GM21619 (cell line): Measurements from ENCODE around the gene HPCAL1.
A peak's percentile ranks its signal among the peaks of the same experiment; 100 is the strongest.

Source experiments
- ATAC-seq: cut with Tn5 transposase; IDR thresholded peaks from one replicate; pipeline ENCODE4 v1.9.1; 2021; ENCODE audit not compliant: unreplicated experiment

The HPCAL1 gene

DNA sequence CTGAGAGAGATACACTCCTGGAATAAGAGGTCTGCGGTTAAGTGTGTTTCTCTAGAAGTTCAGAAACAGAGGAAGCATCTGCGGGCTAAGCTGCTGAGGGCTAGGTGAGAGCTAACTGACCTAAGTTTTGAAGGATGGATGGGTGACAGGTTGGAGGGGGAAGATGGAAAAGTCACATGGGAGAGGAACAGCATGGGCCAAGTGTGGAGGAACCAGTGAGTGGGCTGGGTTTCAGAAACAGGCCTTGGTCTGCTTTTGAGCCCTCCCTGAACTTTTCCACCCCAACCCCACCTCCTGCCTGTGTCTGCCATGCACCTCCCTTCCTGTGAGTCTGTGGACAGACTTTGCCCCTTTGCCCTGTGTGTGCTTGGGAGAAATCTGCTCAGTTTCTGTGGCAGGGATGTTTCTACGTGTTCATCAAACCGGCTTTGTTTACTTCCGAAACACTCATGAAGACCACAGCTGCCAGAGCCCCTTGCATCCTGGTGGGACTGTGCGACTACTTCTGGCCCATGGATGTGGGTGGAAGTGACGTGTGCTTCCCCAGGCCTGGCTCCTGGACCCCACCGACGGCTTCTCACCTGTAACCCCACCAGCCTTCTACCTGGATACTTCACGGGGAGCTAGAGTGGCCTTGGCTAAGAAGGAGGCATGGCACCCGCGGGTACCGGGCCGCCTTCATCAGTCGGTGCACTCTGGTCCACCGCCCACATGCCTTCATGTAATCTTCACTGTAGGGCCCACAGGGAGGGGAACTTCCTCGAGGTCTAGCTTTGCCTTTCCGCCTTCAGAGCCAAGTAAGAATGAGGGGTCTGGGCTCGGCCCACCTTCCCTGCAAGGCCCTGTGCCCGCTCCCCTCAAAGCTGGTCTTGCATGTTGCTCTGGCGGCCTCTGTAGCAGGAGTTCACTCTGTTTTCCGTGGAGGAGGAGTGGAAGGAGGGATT, 1.4 kb upstream of the HPCAL1 start:
- no peak for ATAC-seq

DNA sequence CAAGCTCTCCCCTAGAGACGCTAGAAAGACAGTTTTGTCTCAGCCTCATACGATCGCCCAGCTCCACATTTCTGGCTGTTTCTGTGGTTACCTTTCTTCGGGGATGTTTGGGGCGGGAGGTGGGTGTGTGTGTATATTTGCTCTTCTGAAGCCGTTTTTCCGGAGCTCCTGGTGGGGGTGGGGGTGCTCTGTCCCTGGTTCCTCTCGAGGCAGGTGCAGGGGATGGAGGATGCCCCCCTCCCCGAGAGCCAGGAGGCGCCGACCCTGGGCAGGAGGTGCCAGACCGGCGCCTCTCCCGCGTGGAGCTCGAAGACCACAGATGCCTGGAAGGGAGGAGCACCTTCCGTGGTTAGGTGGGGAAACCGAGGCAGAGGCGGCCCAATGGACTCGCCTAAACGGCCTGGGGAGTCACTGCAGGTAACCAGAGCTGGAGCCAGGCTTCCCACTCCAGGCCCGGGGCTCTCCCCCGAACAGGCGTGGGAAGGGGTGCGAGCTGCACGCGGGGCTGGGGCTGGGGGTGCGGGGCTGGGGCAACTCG, 694 bp upstream of the HPCAL1 start:
- no peak for ATAC-seq

DNA sequence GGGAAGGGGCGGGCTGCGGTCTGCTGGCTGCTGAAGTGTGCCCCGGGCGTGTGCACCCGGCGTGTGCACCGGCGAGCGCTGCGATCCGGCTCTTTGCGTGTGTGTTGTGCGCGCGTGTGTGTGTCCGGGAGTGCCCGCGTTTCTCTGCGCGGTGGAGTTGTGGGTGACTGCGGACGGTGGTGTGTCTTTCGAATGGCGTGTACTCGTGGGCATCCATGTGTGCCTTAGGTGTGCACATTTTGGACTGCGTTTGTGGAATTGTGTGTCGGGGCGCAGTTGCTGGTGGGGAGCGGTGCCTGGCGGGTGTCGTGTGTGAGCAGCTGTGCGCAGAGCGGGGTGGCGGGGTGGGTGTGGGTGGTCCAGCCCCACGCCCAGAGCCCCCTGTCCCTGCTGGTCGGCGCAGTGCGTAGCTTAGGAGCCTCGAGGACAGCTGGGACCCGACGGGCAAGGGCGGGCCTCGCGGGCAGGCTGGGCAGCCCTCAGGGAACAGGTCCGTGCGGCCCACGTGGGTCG, 533 bp downstream of the HPCAL1 start:
- ATAC-seq, result peak; percentile 3

DNA sequence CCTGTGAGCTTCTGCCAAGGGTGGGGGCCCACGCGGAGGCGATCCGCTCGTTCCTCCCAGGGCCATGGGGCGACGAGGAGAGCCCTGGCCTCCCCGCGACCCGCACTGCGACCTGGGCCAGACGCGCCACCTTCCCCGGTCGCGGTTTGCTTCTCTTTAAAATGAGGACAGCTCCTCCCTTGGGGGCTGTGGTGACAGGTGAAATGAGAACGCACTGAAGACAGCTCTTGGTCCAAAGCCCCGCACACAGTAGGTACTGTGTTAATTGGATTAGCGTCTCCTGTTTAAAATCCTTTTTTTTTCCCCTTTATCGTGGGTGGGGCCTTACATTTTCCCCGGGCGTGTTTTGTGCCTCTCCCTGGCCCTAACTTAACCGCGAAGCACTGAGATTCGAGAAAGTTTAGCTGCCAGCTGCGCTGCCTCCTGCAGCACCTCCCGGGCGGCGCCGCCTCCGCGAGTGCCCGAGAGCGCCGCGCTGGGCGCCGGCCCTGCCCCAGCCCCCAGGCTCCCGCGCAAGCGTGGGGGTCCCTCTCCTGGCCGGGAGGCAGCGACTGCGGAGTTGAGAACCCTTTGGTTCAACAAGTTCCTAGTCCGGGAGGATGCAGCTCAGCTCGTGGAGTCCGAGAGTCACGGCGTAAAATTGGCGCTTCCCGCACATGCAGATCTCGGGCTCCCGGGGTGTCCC, 1.1 kb downstream of the HPCAL1 start:
- peak; percentile 27 for ATAC-seq

DNA sequence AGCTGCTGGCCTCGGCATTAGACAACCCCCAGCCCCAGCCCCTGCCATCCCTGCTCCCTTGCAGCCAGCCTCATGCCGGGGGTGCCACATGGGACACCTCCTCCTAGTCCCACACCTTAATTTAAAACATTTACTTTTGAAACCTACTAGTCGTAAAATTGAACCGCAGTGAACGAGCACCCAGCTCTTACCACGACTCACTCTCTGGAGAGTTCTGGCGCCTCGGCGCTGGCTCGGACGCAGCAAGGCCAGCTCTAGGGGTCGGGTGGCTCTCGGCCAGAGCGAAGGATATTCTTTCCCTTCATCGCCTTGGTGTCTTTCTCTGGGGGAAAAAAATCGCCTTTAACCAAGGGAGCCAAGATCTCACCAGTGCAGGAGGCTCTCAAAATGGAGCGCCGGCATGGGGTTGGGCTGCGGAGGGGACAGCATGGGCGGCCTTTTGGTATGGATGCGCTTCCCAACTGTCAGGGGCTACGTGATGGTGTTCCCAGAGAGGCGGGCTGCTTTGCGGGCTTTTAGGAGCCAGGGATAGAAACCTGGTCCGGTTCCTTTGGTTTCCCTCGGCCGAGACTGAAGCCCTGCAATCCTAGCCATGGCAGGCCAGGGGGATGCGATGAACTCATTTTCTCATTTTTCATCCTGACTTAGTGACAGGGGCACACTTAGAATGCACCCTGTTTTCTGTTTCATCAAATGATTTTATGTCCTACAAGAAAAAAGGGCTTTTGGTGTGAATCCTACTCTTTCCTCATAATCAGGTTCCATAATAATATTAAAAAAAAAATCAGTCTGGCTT, 2.0 kb downstream of the HPCAL1 start:
- ATAC-seq, result no peak

DNA sequence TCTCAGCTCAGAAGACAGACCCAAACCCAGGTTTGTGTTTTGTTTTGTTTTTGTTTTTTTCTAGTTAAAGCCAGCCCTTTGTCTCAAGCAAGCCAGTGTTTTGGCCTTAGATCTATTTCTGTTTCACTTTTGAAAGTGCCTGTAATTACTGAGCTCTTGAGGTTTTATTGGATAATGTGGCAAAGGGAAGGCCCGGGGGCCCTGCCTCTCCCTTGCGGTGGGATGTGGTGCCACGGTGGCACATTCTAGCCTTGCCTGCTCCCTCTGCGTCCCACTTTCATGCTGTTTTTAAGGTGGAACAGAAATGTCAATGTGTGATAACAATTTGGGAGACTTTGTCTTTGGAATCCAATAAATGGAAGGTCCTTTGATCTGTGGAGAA, 2.5 kb downstream of the HPCAL1 start:
- ATAC-seq, result no peak

DNA sequence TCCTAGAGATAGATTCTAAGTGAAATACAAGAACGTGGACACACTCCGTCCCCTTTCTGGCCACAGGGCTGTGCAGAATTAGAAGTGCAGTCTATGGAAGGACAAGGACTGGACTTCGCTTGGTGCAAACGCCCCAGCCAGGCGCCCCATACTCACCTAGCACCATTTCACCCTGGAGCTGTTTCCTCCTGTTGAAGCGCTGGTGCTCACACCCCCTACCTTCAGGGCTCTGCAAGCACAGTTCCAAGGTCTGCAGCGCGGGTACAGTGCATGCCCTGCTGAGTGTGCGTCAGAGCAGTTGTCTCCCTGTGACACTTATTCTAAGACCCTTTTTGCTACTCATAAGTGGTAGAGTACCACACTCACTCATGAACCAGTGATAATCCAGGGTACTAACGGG, 3.0 kb downstream of the HPCAL1 start:
- ATAC-seq, result no peak

DNA sequence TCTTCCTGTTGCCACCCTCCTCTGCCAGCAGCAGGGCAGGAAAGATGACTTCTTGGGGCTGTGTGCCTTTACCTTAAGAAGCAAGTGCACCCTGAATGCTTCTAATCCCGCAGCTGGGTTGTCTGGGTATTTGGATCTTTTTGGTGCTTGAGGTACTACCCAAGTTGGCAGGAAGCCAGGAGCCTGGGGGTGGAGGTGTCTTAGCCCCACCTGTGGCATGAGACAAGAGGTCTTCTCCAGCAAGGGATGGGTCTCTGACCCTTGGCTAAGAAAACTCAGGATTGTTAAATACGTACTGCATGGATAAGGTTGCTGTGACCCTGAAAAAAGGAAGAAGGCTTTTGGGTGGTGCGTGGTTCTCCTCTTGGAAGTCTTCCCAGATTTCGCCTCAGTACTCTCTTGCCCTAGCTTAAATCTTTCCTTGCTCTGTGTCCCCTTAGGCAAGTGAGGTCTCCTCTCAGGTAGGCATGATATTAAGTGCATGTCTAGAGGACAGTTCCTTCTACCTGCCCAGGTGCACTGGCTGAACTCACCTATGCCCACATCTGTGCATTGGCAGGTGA, 4.3 kb downstream of the HPCAL1 start:
- ATAC-seq, result no peak

DNA sequence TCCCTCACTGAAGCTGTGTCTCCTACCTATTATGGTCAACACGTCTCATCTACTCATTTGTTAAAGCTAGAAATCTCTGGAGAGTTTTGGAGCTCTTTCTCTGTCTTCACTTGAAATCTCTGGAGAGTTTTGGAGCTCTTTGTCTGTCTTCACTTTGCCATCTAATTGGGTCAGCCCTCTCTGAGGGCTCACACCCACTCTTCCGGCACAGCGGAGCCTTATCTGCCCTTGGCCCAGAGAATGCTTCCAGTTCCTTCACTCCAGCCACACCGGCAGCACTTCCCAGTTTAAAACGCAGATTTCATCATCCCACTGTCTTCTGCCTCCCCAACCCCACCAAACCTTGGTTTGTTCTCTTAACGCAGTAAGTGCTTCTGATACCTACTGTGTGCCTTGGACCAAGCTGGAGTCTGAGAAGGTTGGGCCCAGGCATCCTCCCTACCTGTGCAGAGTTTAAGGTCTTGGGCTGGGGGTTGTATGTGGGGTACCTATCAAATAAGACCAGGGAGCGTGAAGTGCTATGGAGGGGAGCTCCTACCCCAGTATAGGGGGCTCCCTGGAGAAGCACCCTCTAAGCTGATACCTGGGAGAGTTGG, 5.0 kb downstream of the HPCAL1 start:
- ATAC-seq, result no peak

DNA sequence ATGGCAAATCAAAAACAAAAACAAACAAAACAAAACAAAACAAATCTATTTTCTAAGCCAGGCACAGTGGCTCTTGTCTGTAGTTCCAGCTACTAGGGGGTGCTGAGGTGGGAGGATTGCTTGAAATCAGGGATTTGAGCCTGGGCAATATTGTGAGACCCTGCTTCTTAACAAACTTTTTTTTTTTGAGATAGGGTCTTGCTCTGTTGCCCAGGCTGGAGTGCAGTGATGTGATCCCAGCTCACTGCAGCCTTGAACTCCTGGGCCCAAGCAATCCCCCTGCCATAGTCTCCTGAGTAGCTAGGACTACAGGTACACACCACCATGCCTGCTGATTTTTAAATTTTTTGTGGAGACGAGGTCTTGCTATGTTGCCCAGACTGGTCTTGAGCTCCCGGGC, 6.2 kb downstream of the HPCAL1 start:
- no peak for ATAC-seq

DNA sequence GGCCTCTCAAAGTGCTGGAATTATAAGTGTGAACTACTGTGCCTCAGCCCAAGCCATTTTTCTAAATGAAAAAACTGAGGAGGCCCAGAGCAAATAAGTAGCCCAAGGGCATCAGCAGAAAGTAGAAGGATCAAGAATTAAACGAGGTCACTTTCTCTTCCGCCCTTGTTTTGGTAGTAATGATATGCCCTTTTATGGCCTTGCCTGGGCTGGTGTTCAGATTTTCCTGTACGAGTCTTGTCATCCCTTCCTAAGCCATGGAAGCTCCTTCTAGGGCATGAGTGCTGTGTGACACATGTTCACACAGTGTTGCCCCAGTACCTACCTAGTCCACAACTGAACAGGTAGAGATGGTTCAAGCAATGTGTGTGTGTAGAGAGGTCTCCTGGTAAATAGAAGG, 6.6 kb downstream of the HPCAL1 start:
- no peak for ATAC-seq

DNA sequence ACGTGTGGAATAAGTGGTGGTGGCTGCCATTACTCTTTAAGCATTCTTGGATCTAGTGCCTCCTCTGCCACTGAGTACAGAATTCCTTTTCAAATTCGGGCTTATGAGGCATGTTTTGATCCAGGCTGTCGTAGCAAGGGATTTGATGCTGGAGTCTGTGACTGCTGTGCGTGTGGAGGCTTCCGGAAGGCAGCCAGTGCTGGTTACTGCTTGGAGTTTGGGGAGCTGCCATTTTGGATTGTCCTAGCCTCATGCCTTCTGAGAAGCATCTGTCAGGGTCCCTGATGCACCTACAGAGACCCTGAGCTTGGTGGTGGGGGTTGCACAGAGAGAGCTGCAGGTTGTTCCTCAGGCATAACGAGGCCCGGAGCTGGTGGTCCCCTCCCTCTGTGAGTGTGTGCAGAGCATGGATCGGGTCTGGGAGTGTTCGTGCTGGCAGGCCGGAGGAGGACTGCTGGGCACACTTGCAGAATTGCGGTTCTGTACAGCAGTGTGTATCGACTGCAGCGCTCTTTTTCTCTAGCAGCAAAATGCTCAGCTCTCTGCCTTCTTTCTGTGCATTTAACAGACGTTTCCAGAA, 7.7 kb downstream of the HPCAL1 start:
- ATAC-seq, result no peak

DNA sequence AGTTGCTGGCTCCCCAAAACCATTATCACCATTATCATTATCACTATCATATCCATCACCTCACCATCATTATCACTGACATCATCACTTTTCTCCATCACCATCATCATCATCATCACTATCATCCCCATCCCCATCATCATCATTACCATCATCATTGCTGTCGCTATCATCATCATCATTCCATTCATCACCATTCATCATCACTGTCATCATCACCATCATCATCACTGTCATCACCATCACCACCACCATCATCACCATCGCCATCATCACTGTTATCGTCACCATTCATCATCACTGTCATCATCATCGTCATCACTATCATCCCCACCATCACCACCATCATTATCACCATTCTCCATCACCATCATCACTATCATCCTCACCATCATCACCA, 9.0 kb downstream of the HPCAL1 start:
- no peak for ATAC-seq

DNA sequence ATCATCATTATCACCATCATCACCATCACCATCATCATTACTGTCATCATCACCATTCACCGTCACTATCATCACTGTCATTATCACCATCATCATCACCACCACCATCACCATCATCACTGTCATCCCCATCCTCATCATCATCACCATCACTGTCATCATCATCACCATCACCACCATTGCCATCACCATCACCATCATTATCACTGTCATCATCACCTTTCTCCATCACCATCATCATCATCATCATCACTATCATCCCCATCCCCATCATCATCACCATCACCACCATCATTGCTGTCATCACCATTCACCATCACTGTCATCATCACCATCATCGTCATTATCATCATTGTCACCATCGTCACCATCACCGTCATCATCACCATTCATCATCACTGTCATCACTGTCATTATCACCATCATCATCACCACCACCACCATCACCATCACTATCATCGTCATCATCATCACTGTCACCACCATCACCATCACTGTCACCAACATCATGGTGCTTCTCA, 9.8 kb downstream of the HPCAL1 start:
- ATAC-seq, result no peak

DNA sequence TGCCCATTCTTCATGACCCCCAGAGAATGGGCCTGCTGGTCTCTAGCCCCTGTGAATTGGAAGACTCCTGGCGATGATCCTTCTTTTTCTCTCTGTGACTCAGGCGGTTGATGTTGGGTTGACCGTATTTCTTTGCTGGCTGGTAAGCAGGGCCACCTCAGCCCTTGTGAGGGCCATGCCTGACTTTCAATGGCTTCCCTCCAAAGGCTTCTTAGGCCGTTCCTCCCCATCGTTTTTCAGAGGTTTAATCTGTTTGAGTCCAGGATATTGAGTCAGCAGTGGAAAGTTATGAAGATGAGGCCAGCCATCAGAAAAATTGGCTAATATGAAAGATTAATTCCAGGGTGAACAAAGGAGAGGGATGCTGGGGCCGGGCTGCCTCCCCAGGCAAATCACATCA, 13.6 kb downstream of the HPCAL1 start:
- ATAC-seq, result no peak

DNA sequence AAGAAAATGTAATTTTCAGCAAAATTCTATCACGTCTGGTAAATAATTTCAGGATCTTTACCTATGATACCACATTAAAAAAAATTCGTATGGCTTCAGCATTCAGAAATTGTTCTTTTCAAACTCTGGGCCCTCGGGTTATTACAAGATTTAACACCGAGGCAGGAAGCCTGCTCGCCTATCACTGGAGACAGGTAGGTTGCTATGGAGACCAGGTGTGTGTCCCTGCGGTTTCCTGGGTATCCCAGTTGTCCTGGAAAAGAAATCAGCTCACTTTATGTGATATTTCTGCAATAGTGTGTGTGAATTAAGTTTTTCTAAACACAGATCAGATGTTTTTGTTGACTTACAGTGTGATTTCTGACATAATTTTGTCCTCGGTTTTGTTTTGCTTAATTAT, 14.2 kb downstream of the HPCAL1 start:
- no peak for ATAC-seq

DNA sequence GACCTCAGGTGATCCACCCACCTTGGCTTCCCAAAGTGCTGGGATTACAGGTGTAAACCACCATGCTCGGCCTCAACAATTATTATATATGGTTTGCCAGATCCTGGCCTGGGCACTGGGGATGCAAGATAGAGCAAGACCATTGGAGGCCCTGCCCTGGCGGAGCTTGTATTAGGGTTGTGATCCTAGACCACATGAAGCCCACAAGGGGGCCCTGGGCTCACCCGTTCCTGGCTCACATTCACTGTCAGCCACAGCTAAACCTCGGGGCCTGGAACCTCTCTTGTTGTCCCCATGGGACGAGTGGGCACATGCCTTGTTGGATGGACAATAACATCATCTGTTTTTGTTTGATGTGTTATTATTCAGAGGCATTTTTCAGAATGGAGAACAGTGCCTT, 14.9 kb downstream of the HPCAL1 start:
- no peak for ATAC-seq

DNA sequence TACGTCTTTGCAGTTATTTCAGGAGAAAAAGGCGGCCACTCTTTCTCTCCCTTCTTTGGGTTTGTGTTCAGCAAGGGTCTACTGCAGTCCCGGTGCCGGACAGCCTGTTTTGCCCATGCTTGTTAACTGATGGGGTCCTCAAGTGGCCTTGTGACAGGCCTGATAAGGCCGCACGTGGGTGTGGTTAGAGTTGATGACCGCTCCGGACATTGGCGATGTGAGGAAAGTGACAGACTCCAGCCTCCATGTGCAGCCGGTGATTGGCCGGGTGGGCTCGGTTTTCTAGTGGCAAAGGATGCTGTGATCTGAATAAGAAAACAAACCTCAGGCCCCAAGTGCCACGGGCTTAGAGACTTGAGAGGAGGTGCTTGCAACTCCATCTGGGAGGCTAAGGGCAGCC, 15.6 kb downstream of the HPCAL1 start:
- ATAC-seq, result no peak

DNA sequence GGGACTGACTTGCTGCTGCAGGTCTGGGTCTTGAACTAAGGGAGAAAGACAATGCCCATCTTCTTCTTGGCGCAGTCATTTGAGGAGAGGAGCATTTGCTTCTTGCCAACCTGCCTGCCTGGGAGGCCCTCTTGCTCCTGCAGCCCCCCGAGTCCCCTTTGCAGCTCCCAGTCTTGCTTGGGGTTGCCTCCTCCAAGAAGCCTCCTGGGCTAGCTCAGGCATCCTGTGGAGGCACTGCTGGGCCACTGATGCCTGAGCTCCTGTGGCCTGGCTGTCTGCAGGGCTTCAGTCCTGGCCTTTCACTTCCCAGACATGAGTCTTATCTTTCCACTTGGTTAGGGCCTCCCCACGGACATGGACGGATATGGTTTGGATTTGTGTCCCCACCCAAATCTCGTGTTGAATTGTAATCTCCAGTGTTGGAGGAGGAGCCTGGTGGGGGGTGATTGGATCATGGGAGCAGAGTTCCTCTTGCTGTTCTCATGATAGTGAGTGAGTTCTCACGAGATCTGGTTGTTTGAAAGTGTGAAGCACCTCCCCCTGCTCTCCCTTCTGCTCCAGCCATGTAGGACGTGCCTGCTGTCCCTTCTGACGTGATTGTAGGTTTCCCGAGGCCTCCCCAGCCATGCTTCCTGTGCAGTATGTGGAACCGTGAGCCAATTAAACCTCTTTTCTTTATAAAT, 17.3 kb downstream of the HPCAL1 start:
- ATAC-seq, result no peak
